ENCODE results near the gene SH3GL1.
A peak's percentile ranks its signal among the peaks of the same experiment; 100 is the strongest.

Gene SH3GL1

GRCh38 chr19:4399812-4400134 lies 574 bp downstream of the SH3GL1 start:
- peak; percentile 18 for DNase-seq (ENCODE audit: low spot score)

- no peak for DNase-seq (ENCODE audit: low spot score)
Observed at GRCh38 chr19:4396949-4397783, 3.2 kb downstream of the SH3GL1 start.

GRCh38 chr19:4393947-4394590 lies 6.3 kb downstream of the SH3GL1 start:
- DNase-seq (ENCODE audit: low spot score), result no peak

GRCh38 chr19:4391701-4392483 lies 8.5 kb downstream of the SH3GL1 start:
- DNase-seq (ENCODE audit: low spot score), result no peak

- no peak for DNase-seq (ENCODE audit: low spot score)
Observed at GRCh38 chr19:4391306-4391693, 9.0 kb downstream of the SH3GL1 start.

GRCh38 chr19:4390567-4391305 lies 9.6 kb downstream of the SH3GL1 start:
- DNase-seq (ENCODE audit: low spot score), result no peak

GRCh38 chr19:4390017-4390566 lies 10.3 kb downstream of the SH3GL1 start:
- no peak for DNase-seq (ENCODE audit: low spot score)

- DNase-seq (ENCODE audit: low spot score), result no peak
Observed at GRCh38 chr19:4389511-4390016, 10.8 kb downstream of the SH3GL1 start.

- DNase-seq (ENCODE audit: low spot score), result no peak
Observed at GRCh38 chr19:4389064-4389375, 11.3 kb downstream of the SH3GL1 start.

- DNase-seq (ENCODE audit: low spot score), result no peak
Observed at GRCh38 chr19:4388337-4389063, 11.8 kb downstream of the SH3GL1 start.

- no peak for DNase-seq (ENCODE audit: low spot score)
Observed at GRCh38 chr19:4386041-4386782, 14.1 kb downstream of the SH3GL1 start.

GRCh38 chr19:4385291-4386040 lies 14.9 kb downstream of the SH3GL1 start:
- no peak for DNase-seq (ENCODE audit: low spot score)

GRCh38 chr19:4380254-4380727 lies 20.1 kb downstream of the SH3GL1 start:
- no peak for DNase-seq (ENCODE audit: low spot score)

- no peak for DNase-seq (ENCODE audit: low spot score)
Observed at GRCh38 chr19:4379383-4380253, 20.7 kb downstream of the SH3GL1 start.

GRCh38 chr19:4378886-4379285 lies 21.5 kb downstream of the SH3GL1 start:
- DNase-seq (ENCODE audit: low spot score), result no peak

GRCh38 chr19:4376991-4377781 lies 23.2 kb downstream of the SH3GL1 start:
- no peak for DNase-seq (ENCODE audit: low spot score)

- no peak for DNase-seq (ENCODE audit: low spot score)
Observed at GRCh38 chr19:4376671-4376990, 23.7 kb downstream of the SH3GL1 start.
